ENCODE measurements around the gene LRRC45. TPM values are rescaled to one million over a fixed set of nuclear protein-coding genes. Genes with fewer than 3 reads are reported as not detected.
"Not testable (repeated sequence)": the region's sequence is repeated elsewhere in the genome, so short reads cannot be mapped to it uniquely, and the experiment has no call there.

LRRC45 gene
- total and polyA plus RNA-seq, 11 donors, result 2.9 to 8.6 (median 5.6) TPM

- Histone ChIP-seq H3K4me1 (peaks cover 0 to 21% (median 14%) of the 10 kb centered on the region in 12 donors), H3K27ac (no peak overlapping the region), H3K27me3 (no peaks in the 10 kb centered on the region), H3K9me3 (no peaks in the 10 kb centered on the region), H3K4me3 (no peak overlapping the region), H3K36me3 (peaks cover 0 to 43% (median 25%) of the 10 kb centered on the region in 9 donors)
- ATAC-seq (no peak), DNase-seq (no peak)
- 75 to 84% (median 82%) methylated on average over 9 of the region's 9 CpGs for WGBS, 4 donors
- no peak for TF ChIP-seq CTCF (IDR thresholded peaks at IDR 0.05)
- TF ChIP-seq POLR2A (IDR thresholded peaks at IDR 0.05), result no peak
- intact Hi-C loops (cut with DNase I), result no loop called here
Observed at GRCh38 chr17:81980707-81981343, 42.3 kb upstream of the LRRC45 start.

- peaks cover 0 to 19% (median 13%) of the 10 kb centered on the region in 12 donors for H3K4me1 ChIP-seq
- 96 to 98% (median 97%) methylated on average over 12 of the region's 12 CpGs for WGBS, 4 donors
- ATAC-seq, result not testable (repeated sequence)
Observed at GRCh38 chr17:81981511-81981910, 41.6 kb upstream of the LRRC45 start.

GRCh38 chr17:81983011-81983638 lies 40.0 kb upstream of the LRRC45 start:
- TF ChIP-seq POLR2A (IDR thresholded peaks at IDR 0.05) (no peak), CTCF (IDR thresholded peaks at IDR 0.05) (no peak)
- peaks cover 0 to 57% (median 35%) of the 10 kb centered on the region in 9 donors for H3K36me3 ChIP-seq
- 93 to 94% (median 94%) methylated on average over 35 of the region's 35 CpGs for WGBS, 4 donors

More at GRCh38 chr17:81981511-81981910, 41.6 kb upstream of the LRRC45 start:
- H3K27me3 ChIP-seq; H3K4me3 ChIP-seq; DNase-seq; H3K27ac ChIP-seq; H3K9me3 ChIP-seq; intact Hi-C loops (cut with DNase I): not testable (repeated sequence)
- H3K36me3 ChIP-seq, result peaks cover 0 to 50% (median 32%) of the 10 kb centered on the region in 9 donors

GRCh38 chr17:81983639-81984373 lies 39.3 kb upstream of the LRRC45 start:
- no peak overlapping the region for H3K27ac ChIP-seq
- H3K4me3 ChIP-seq, result no peak overlapping the region
- H3K4me1 ChIP-seq, result peaks cover 0 to 4% (median 1%) of the 10 kb centered on the region in 12 donors
- intact Hi-C loops (cut with DNase I), result no loop called here
- 95 to 97% (median 97%) methylated on average over 26 of the region's 26 CpGs for WGBS, 4 donors
- DNase-seq, result no peak
- no peak for ATAC-seq
- peaks cover 0 to 57% (median 35%) of the 10 kb centered on the region in 9 donors for H3K36me3 ChIP-seq
- no peaks in the 10 kb centered on the region for H3K27me3 ChIP-seq
- TF ChIP-seq CTCF (IDR thresholded peaks at IDR 0.05) (no peak), POLR2A (IDR thresholded peaks at IDR 0.05) (no peak)
- no peaks in the 10 kb centered on the region for H3K9me3 ChIP-seq

More at GRCh38 chr17:81983011-81983638, 40.0 kb upstream of the LRRC45 start:
- no peak overlapping the region for H3K4me3 ChIP-seq
- no peaks in the 10 kb centered on the region for H3K27me3 ChIP-seq
- no peak for DNase-seq
- no peak overlapping the region for H3K27ac ChIP-seq
- no peaks in the 10 kb centered on the region for H3K9me3 ChIP-seq
- peaks cover 0 to 11% (median 8%) of the 10 kb centered on the region in 12 donors for H3K4me1 ChIP-seq
- intact Hi-C loops (cut with DNase I), result no loop called here
- ATAC-seq, result no peak

Data from heart left ventricle (tissue), 16 donors.